Activated CD4-positive, alpha-beta T cell treated with anti-CD3 and anti-CD28 coated beads, Interleukin-2, amount 10 ng/mL, durations not matched to agents 7 days and 5 days (primary cell): ENCODE measurements around the gene CPN1. TPM values are rescaled to one million over a fixed set of nuclear protein-coding genes. Genes with fewer than 3 reads are reported as not detected.

Experiments
- CTCF ChIA-PET: fragments of 350-600 bp; sonication (Branson Sonifier 250); formaldehyde crosslinking; loops from one replicate; lab custom pipeline; 2021; ENCODE audit warnings: antibody characterized with exemption; lab: Charles Lee
- POLR2A ChIA-PET: fragments of 350-600 bp; sonication (Branson Sonifier 250); formaldehyde crosslinking; loops from one replicate; lab custom pipeline; 2021; ENCODE audit warnings: antibody characterized with exemption; lab: Charles Lee
- DNase-seq: peaks from one replicate; pipeline ENCODE4 v3.0.0-alpha.2; 2020
- H3K27ac Mint-ChIP-seq: one replicate; pipeline ENCODE4 v1.8.0; 2021; ENCODE audit warnings: mild to moderate bottlenecking, moderate library complexity, mixed read lengths
- H3K27me3 Mint-ChIP-seq: one replicate; pipeline ENCODE4 v1.8.0; 2021; ENCODE audit warnings: mixed read lengths
- H3K36me3 Mint-ChIP-seq: one replicate; pipeline ENCODE4 v1.8.0; 2021; ENCODE audit warnings: low read depth, mixed read lengths
- H3K4me1 Mint-ChIP-seq: one replicate; pipeline ENCODE4 v1.8.0; 2021; ENCODE audit warnings: mixed read lengths
- H3K4me3 Mint-ChIP-seq: one replicate; pipeline ENCODE4 v1.8.0; 2021; ENCODE audit warnings: mild to moderate bottlenecking, moderate library complexity, mixed read lengths
- H3K9me3 Mint-ChIP-seq: one replicate; pipeline ENCODE4 v1.8.0; 2021; ENCODE audit warnings: mixed read lengths
- total RNA-seq, 2 experiments: library from RNA; stranded (reverse); gene quantifications; one replicate each; pipeline ENCODE4 v1.2.3, GENCODE V29; 2021

CPN1 gene
- total RNA-seq, 2 experiments from 2014 or later: not detected

GRCh38 chr10:100071529-100071928 is 10.1 kb downstream of the CPN1 start:
- DNase-seq: no peak
- H3K9me3 Mint-ChIP-seq: no peaks in the 10 kb centered on the region
- H3K4me1 Mint-ChIP-seq: no peaks in the 10 kb centered on the region
- no peak overlapping the region for H3K4me3 Mint-ChIP-seq
- ChIA-PET CTCF (no interaction called here), POLR2A (no interaction called here)
- H3K36me3 Mint-ChIP-seq: no peaks in the 10 kb centered on the region
- no peak overlapping the region for H3K27ac Mint-ChIP-seq
- H3K27me3 Mint-ChIP-seq: peaks cover 8% of the 10 kb centered on the region

DNA sequence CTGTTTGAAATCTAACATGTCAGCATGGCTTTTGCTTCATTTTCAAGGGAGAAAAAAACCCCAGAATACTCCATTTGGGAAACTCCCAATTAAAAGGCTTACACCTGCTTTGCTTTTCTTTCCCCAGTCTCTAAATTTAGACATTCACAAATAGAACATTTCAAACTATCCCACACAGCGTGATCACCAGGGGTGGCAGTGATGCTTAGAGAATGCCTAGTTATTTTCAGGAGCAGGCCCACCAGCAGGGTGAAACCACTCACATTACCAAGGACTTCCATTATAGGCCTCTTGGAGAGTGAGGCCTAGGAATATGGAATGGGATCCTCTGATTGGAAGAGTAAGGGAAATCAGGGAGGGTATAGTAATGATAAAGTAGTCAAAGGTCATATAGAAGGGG is 14.2 kb downstream of the CPN1 start:
- H3K27ac Mint-ChIP-seq: no peak overlapping the region
- H3K27me3 Mint-ChIP-seq: peaks cover 23% of the 10 kb centered on the region
- no peak overlapping the region for H3K4me3 Mint-ChIP-seq
- no peak for DNase-seq
- H3K36me3 Mint-ChIP-seq: no peaks in the 10 kb centered on the region
- ChIA-PET CTCF (no interaction called here), POLR2A (no interaction called here)
- H3K9me3 Mint-ChIP-seq: no peaks in the 10 kb centered on the region
- H3K4me1 Mint-ChIP-seq: no peaks in the 10 kb centered on the region

DNA sequence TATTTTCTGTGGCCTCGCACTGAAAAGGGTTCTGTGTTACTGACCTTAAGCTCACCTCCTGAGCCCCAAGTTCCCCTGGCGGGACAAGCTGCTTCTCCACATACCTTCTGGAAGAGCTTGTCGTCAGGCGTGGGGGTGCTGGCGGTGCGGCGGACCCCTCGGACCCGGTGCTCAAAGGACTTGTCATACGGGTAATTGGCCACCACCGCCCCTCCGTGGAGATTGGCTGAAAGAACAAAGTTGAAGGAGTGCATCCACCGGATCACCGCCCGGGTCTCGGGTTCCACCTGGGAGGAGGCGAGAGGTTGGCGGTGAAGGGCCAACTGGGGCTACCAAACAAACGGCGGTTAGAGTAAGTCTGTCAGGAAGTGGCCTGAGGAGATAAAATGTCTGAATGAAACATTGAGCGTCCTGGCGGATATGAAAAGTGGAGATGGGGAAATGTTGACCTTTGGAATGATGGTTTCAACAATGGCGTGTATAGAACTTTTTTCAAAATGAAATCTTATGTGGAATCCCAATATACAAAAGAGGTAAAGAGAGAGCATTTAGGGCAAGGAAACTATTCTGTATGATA is 16.5 kb downstream of the CPN1 start:
- Mint-ChIP-seq H3K36me3 (no peaks in the 10 kb centered on the region), H3K27ac (no peak overlapping the region), H3K9me3 (no peaks in the 10 kb centered on the region), H3K27me3 (peaks cover 25% of the 10 kb centered on the region), H3K4me1 (no peaks in the 10 kb centered on the region), H3K4me3 (no peak overlapping the region)
- ChIA-PET CTCF (interaction anchor here (0.5 to 0.9 kb wide), 2 partner anchors 12 to 57 kb away, joined by 3 read pairs; no protein-coding TSS in a partner anchor), POLR2A (no interaction called here)
- DNase-seq: no peak

DNA sequence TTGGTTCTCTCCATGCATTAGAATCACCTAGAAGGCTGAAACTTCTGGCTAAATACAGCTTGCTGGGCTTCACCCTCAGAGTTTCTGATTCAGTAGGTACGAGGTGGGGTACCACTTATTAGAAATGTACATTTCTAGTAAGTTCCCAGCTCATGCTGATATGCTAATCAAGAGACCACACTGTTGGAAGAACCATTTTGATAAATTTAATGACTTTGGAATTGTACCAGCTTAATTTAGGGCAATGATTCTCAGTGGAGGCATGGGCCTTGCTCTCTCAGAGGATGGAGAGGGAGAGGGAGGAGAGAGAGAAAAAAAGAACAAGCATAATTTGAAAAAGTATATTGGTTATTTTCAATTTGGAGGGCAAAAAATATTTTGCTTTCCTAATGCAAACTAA is 20.3 kb downstream of the CPN1 start:
- Mint-ChIP-seq H3K27me3 (peaks cover 33% of the 10 kb centered on the region), H3K4me3 (no peak overlapping the region), H3K36me3 (no peaks in the 10 kb centered on the region), H3K9me3 (no peaks in the 10 kb centered on the region), H3K4me1 (no peaks in the 10 kb centered on the region), H3K27ac (no peak overlapping the region)
- DNase-seq: no peak
- ChIA-PET POLR2A (no interaction called here), CTCF (interaction anchor here (1.0 kb wide), 1 partner anchor 202 kb away, joined by 4 read pairs; no protein-coding TSS in a partner anchor)

DNA sequence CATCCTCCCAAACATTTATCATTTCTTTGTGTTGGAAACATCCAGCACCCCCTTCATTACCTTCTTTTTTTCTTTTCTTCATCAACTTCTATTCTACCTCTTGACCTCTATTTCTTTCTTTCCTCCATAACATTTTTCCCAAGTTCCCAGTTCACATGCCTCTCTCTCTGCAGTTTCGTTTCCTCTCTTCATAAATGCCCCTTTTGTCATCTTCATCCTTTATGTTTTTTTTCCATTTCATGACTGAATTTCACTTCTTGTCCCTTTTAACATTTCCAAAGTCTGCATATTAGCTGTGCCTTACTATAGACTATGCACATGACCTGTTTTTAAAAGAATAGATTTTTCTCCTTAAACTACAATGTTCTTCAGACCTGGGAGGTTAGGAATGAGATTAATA is 23.7 kb downstream of the CPN1 start:
- Mint-ChIP-seq H3K27me3 (peaks cover 33% of the 10 kb centered on the region), H3K9me3 (no peaks in the 10 kb centered on the region), H3K4me3 (no peak overlapping the region), H3K36me3 (no peaks in the 10 kb centered on the region), H3K4me1 (no peaks in the 10 kb centered on the region), H3K27ac (no peak overlapping the region)
- ChIA-PET POLR2A (no interaction called here), CTCF (no interaction called here)
- no peak for DNase-seq

GRCh38 chr10:100053686-100054460 is 27.8 kb downstream of the CPN1 start:
- POLR2A ChIA-PET: interaction anchor here (0.7 kb wide), 1 partner anchor 1207 kb away, joined by 9 read pairs; no protein-coding TSS in a partner anchor

DNA sequence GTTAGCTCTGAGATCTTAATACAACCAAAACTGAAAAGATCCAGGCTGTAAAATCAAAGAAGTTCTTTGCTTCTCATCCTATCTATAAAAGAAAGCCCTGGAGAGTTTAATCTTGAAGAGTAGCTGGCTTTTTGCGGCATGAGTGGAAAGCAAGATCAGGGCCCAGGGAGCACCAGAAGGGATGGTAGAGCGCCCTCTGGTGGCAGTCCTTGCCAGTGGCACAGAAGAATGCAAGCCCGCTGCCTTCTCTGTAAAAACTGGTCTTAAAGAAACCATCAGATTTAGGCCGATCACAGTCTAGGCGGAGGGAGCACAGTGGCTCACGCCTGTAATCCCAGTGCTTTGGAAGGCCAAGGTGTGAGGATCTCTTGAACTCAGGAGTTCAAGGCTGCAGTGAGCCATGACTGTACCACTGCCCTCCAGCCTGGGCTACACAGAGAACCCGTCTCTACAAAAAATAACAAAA is 35.6 kb downstream of the CPN1 start:
- DNase-seq: peak; percentile 87
- Mint-ChIP-seq H3K4me1 (no peaks in the 10 kb centered on the region), H3K9me3 (no peaks in the 10 kb centered on the region), H3K4me3 (no peak overlapping the region), H3K27ac (no peak overlapping the region), H3K27me3 (no peaks in the 10 kb centered on the region), H3K36me3 (no peaks in the 10 kb centered on the region)
- CTCF ChIA-PET: interaction anchor here (0.6 to 6.0 kb wide), 13 partner anchors 17 to 615 kb away, joined by 3 to 55 read pairs (median 3); partner anchors contain the start of gene DNMBP
- POLR2A ChIA-PET: interaction anchor here (0.7 kb wide), 1 partner anchor 145 kb away, joined by 3 read pairs; no protein-coding TSS in a partner anchor

More at GRCh38 chr10:100053686-100054460, 27.8 kb downstream of the CPN1 start:
- H3K36me3 Mint-ChIP-seq: no peaks in the 10 kb centered on the region
- H3K27ac Mint-ChIP-seq: no peak overlapping the region
- CTCF ChIA-PET: interaction anchor here (0.6 kb wide), 1 partner anchor 1559 kb away, joined by 3 read pairs; no protein-coding TSS in a partner anchor
- H3K4me1 Mint-ChIP-seq: no peaks in the 10 kb centered on the region
- no peaks in the 10 kb centered on the region for H3K9me3 Mint-ChIP-seq
- H3K4me3 Mint-ChIP-seq: no peak overlapping the region
- no peak for DNase-seq
- peaks cover 22% of the 10 kb centered on the region for H3K27me3 Mint-ChIP-seq

- Mint-ChIP-seq H3K27me3 (no peaks in the 10 kb centered on the region), H3K27ac (peak overlapping the region; percentile 66), H3K4me3 (no peak overlapping the region), H3K4me1 (no peaks in the 10 kb centered on the region), H3K36me3 (no peaks in the 10 kb centered on the region), H3K9me3 (no peaks in the 10 kb centered on the region)
- ChIA-PET POLR2A (interaction anchor here (0.7 kb wide), 1 partner anchor 145 kb away, joined by 3 read pairs; no protein-coding TSS in a partner anchor), CTCF (interaction anchor here (0.6 to 6.0 kb wide), 12 partner anchors 18 to 614 kb away, joined by 3 to 55 read pairs (median 3); partner anchors contain the start of gene DNMBP)
- DNase-seq: no peak
These were observed 36.1 kb downstream of the CPN1 start for GRCh38 chr10:100045592-100045991.

- ChIA-PET CTCF (interaction anchor here (0.6 to 6.0 kb wide), 2 partner anchors 27 to 198 kb away, joined by 3 to 55 read pairs; no protein-coding TSS in a partner anchor), POLR2A (no interaction called here)
- H3K27me3 Mint-ChIP-seq: peaks cover 5% of the 10 kb centered on the region
- no peaks in the 10 kb centered on the region for H3K4me1 Mint-ChIP-seq
- H3K36me3 Mint-ChIP-seq: no peaks in the 10 kb centered on the region
- no peak overlapping the region for H3K27ac Mint-ChIP-seq
- H3K4me3 Mint-ChIP-seq: no peak overlapping the region
- no peak for DNase-seq
- H3K9me3 Mint-ChIP-seq: no peaks in the 10 kb centered on the region
These were observed 37.9 kb downstream of the CPN1 start for GRCh38 chr10:100043796-100044195.

DNA sequence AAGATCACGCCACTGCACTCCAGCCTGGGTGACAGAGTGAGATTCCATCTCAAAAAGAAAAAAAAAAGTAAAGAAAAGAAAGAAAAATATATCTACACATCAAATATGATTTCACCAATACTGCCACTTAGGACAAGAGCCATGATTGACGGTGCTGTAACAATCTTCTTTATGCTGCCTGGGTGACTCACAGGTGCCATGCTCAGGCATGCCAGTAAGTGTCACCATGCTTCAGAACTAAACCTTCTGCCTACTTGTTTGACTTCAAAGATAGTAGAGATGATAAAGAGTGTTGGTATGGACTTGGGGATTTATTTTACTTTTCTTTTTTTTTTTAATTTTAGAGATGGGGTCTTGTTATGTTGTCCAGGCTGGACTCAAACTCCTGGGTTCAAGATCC is 38.3 kb downstream of the CPN1 start:
- Mint-ChIP-seq H3K4me3 (no peak overlapping the region), H3K36me3 (no peaks in the 10 kb centered on the region), H3K27ac (no peak overlapping the region), H3K27me3 (peaks cover 5% of the 10 kb centered on the region), H3K4me1 (no peaks in the 10 kb centered on the region), H3K9me3 (no peaks in the 10 kb centered on the region)
- no peak for DNase-seq
- ChIA-PET POLR2A (no interaction called here), CTCF (interaction anchor here (6.0 kb wide), 1 partner anchor 198 kb away, joined by 55 read pairs; no protein-coding TSS in a partner anchor)

- POLR2A ChIA-PET: interaction anchor here (0.6 kb wide), 1 partner anchor 1525 kb away, joined by 6 read pairs; no protein-coding TSS in a partner anchor
- no peak for DNase-seq
- Mint-ChIP-seq H3K9me3 (no peaks in the 10 kb centered on the region), H3K4me3 (no peak overlapping the region), H3K27ac (no peak overlapping the region), H3K4me1 (no peaks in the 10 kb centered on the region), H3K36me3 (no peaks in the 10 kb centered on the region), H3K27me3 (peaks cover 5% of the 10 kb centered on the region)
- CTCF ChIA-PET: no interaction called here
These were observed 40.2 kb downstream of the CPN1 start for GRCh38 chr10:100041306-100042002.

DNA sequence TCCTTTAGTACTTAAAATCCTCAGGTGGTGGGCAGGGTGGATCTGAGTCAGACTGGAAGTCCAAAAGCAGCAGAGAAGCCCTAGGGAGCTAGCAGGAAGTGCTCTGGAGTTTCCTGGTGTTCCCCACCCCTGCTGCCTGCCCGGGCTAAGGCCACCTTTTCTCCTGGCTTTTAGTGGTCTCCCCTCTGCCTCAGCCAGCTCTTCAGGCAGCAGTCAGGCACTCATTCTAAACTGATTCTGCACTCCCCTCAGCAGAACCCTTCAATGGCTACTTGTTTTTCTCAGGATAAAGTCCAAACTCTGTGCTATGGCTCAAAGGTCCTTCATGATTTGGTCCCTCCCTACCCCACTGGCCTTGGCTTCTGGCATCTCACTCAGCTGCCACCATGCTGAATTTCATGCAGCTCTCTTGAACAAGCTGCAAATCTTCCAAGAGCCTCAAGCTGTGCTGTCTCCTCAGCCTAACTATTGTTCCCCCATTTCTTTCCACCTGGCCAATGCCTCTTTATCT is 43.1 kb downstream of the CPN1 start:
- no peaks in the 10 kb centered on the region for H3K4me1 Mint-ChIP-seq
- peaks cover 5% of the 10 kb centered on the region for H3K27me3 Mint-ChIP-seq
- POLR2A ChIA-PET: interaction anchor here (0.6 kb wide), 1 partner anchor 291 kb away, joined by 3 read pairs; no protein-coding TSS in a partner anchor
- DNase-seq: no peak
- H3K27ac Mint-ChIP-seq: no peak overlapping the region
- no peak overlapping the region for H3K4me3 Mint-ChIP-seq
- H3K36me3 Mint-ChIP-seq: no peaks in the 10 kb centered on the region
- CTCF ChIA-PET: interaction anchor here (1.4 kb wide), 1 partner anchor 29 kb away, joined by 3 read pairs; the partner anchor contains the start of gene DNMBP
- H3K9me3 Mint-ChIP-seq: no peaks in the 10 kb centered on the region
